Suprapubic skin (tissue), 4 donors: ENCODE data around the gene TAPT1. TPM values are rescaled to one million over a fixed set of nuclear protein-coding genes. Genes with fewer than 3 reads are reported as not detected.

ENCODE experiments used
- DNase-seq, 2 donors: peaks; one replicate each; pipeline ENCODE4 v3.0.0-alpha.2; 2019; ENCODE audit warnings: low spot score in 2 of 2
- H3K27ac ChIP-seq: fragments of 200-600 bp; sonication (generic); one replicate; pipeline ENCODE4 v1.5.1; 2019
- H3K27me3 ChIP-seq: fragments of 200-600 bp; sonication (generic); one replicate; pipeline ENCODE4 v1.5.1; 2019
- H3K36me3 ChIP-seq: fragments of 200-600 bp; sonication (generic); one replicate; pipeline ENCODE4 v1.5.1; 2019
- H3K4me1 ChIP-seq: fragments of 200-600 bp; sonication (generic); one replicate; pipeline ENCODE4 v1.5.1; 2019
- H3K4me3 ChIP-seq: fragments of 200-600 bp; sonication (generic); one replicate; pipeline ENCODE4 v1.5.1; 2019; ENCODE audit warnings: mild to moderate bottlenecking
- H3K9me3 ChIP-seq: fragments of 200-600 bp; sonication (generic); one replicate; pipeline ENCODE4 v1.5.1; 2019
- EP300 ChIP-seq: sonication (generic); formaldehyde crosslinking; IDR thresholded peaks from one replicate; pipeline ENCODE4 v1.6.1; 2017; ENCODE audit warnings: antibody characterized with exemption
- POLR2A ChIP-seq, 2 donors: fragments of 450-650 bp; IDR thresholded peaks; one replicate each; pipeline ENCODE4 v1.6.1; 2017; ENCODE audit warnings: antibody characterized with exemption in 2 of 2, mild to moderate bottlenecking in 2 of 2, moderate library complexity in 2 of 2
- POLR2AphosphoS5 ChIP-seq, 3 donors: sonication (generic); formaldehyde crosslinking; IDR thresholded peaks; one replicate each; pipeline ENCODE4 v1.6.1; 2017; ENCODE audit warnings: antibody characterized with exemption in 3 of 3
- WGBS: methylation state at CpG from one replicate; pipeline ENCODE4 v1.1.5; 2018; 5-methylcytosine and 5-hydroxymethylcytosine counted together
- total RNA-seq, 4 donors: library from RNA; depleted of rRNA; stranded (reverse); fragments of >200 nt; gene quantifications; one replicate each; pipeline ENCODE4 v1.1.0, GENCODE V29; 2016
- TF ChIP-seq, protein P1 (sequence below), 2 donors: fragments of 200-600 bp in 1 of 2; fragments of 450-650 bp in 1 of 2; sonication (generic) in 1 of 2; IDR thresholded peaks; one replicate each; pipeline ENCODE4 v1.5.1; 2016 to 2019; ENCODE audit warnings: antibody characterized with exemption in 2 of 2, mild to moderate bottlenecking in 1 of 2, moderate library complexity in 1 of 2

The TAPT1 gene
- total RNA-seq, 4 donors from 2014 or later, result 15.3 to 57.2 (median 23.7) TPM

DNA sequence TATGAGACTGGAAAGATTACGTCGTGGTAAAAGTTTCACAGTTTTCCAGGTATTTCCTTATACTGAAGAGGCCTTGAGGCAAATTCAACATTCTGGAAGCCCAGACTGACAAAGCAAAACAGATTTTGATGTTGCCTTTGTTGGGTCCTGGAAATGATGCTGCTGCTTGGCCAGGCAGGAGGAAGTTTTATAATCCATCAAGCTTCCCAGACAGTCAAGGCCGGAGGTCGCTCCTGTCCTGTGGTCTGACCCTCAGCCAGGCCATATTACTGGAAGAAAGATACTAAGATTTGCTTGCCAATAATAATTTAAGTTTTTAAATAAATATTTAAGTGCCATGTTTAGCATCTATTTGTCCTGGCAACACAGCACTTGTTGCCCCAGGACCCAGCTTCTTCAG lies 63.4 kb downstream of the TAPT1 start:
- Histone ChIP-seq H3K4me1 (no peaks in the 10 kb centered on the region), H3K27me3 (no peaks in the 10 kb centered on the region), H3K4me3 (no peak overlapping the region), H3K27ac (no peak overlapping the region), H3K9me3 (no peaks in the 10 kb centered on the region), H3K36me3 (peaks cover 63% of the 10 kb centered on the region)
- TF ChIP-seq, protein P1, sequence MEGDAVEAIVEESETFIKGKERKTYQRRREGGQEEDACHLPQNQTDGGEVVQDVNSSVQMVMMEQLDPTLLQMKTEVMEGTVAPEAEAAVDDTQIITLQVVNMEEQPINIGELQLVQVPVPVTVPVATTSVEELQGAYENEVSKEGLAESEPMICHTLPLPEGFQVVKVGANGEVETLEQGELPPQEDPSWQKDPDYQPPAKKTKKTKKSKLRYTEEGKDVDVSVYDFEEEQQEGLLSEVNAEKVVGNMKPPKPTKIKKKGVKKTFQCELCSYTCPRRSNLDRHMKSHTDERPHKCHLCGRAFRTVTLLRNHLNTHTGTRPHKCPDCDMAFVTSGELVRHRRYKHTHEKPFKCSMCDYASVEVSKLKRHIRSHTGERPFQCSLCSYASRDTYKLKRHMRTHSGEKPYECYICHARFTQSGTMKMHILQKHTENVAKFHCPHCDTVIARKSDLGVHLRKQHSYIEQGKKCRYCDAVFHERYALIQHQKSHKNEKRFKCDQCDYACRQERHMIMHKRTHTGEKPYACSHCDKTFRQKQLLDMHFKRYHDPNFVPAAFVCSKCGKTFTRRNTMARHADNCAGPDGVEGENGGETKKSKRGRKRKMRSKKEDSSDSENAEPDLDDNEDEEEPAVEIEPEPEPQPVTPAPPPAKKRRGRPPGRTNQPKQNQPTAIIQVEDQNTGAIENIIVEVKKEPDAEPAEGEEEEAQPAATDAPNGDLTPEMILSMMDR (IDR thresholded peaks at IDR 0.05), result no peak
- TF ChIP-seq POLR2AphosphoS5 (IDR thresholded peaks at IDR 0.05), result no peak
- no peak for TF ChIP-seq EP300
- TF ChIP-seq POLR2A (IDR thresholded peaks at IDR 0.05), result no peak
- WGBS, result 89% methylated on average over 4 of the region's 4 CpGs
- no peak for DNase-seq

DNA sequence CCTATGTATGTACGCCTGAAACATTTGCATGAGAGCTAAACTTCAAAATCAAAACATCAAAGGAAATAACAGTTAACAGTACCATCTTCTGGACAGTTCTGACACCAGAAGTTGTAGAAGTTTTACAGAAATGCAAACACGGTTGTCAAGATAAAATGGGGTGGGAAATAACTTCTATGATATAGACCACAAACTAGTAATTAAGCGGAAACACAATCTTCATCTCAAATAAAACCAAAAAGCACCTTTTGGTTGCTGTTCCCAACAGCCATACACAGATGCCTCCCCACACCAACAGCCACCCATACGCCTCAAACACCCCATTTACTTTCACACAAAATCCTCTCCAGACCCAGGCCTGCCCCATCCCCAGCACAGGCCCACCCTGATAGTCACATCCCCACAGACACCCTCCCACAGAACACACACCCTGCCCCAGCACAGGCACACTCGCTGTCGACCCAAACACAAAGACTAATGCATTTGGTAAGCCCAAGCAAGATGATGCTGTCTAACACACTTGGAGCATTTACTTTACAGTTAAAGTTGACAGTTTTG lies 64.3 kb downstream of the TAPT1 start:
- no peak for DNase-seq
- 75% methylated on average over 6 of the region's 6 CpGs for WGBS
- Histone ChIP-seq H3K27me3 (no peaks in the 10 kb centered on the region), H3K4me3 (no peak overlapping the region), H3K9me3 (no peaks in the 10 kb centered on the region), H3K27ac (no peak overlapping the region), H3K4me1 (no peaks in the 10 kb centered on the region), H3K36me3 (peaks cover 56% of the 10 kb centered on the region)
- TF ChIP-seq, protein P1 (IDR thresholded peaks at IDR 0.05), result no peak
- no peak for TF ChIP-seq POLR2A (IDR thresholded peaks at IDR 0.05)
- TF ChIP-seq POLR2AphosphoS5 (IDR thresholded peaks at IDR 0.05), result no peak
- TF ChIP-seq EP300, result no peak

DNA sequence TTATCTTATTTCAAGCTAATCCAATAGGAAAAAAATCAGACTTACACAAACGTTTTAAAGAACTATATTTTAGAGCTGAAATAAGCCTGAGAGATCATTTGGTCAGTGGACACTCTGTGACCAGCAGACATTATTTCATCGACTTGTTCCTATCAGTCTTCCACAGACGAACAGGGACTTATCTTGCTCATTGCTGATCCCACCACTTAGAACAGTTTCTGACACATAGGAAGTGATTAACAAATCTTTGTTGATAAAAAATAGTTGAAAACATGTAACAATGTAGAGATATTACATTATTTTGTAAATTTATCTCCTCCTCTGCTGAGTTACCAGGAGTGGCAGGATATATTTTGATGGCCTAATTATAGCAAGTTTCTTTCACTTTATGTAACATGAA lies 65.8 kb downstream of the TAPT1 start:
- DNase-seq, result no peak
- 89% methylated on average over 3 of the region's 3 CpGs for WGBS
- Histone ChIP-seq H3K4me1 (no peaks in the 10 kb centered on the region), H3K27ac (no peak overlapping the region), H3K27me3 (no peaks in the 10 kb centered on the region), H3K36me3 (peaks cover 43% of the 10 kb centered on the region), H3K9me3 (no peaks in the 10 kb centered on the region), H3K4me3 (no peak overlapping the region)
- TF ChIP-seq POLR2AphosphoS5 (IDR thresholded peaks at IDR 0.05) (no peak), POLR2A (IDR thresholded peaks at IDR 0.05) (no peak), EP300 (no peak)
- TF ChIP-seq, protein P1 (IDR thresholded peaks at IDR 0.05), result no peak

DNA sequence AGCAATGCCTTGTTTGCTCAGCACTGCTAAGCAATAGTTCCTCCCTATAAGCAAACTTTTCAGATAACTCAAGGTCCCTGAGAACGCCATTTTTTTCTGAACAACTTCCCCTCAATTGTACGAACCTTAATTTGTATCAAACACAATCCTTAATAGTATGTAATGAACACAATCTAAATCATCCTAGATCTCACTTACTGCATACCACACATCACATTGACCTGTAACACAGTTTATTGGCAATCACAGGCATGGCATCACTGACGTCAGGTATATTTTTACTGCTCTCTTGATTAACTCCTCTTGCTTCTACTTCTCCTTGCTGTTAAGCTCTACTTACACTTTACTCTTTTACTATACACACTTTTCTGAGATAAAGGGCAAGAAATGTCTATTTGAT lies 67.0 kb downstream of the TAPT1 start:
- Histone ChIP-seq H3K27ac (no peak overlapping the region), H3K9me3 (no peaks in the 10 kb centered on the region), H3K36me3 (peaks cover 32% of the 10 kb centered on the region), H3K4me1 (no peaks in the 10 kb centered on the region), H3K27me3 (no peaks in the 10 kb centered on the region), H3K4me3 (no peak overlapping the region)
- WGBS, result 95% methylated on average over 3 of the region's 3 CpGs
- no peak for DNase-seq
- no peak for TF ChIP-seq POLR2AphosphoS5 (IDR thresholded peaks at IDR 0.05)
- TF ChIP-seq POLR2A (IDR thresholded peaks at IDR 0.05), result no peak
- no peak for TF ChIP-seq EP300
- TF ChIP-seq, protein P1 (IDR thresholded peaks at IDR 0.05), result no peak

DNA sequence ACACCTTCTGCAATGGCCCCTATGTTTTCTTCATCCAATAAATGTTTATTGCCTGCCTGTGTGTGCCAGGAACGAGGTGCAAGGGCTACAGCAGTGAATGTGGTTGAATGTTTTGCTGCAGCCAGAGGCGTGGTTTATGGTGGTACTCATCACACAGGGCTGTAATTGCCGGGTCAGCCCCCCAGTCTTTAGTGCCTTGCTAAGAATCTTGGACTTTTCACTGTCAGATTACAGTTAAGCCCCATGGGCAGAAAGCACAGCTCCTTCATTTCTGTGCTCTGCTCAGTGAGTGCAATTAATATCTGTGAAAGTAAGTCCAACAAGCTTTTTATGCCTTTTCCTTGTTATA lies 67.8 kb downstream of the TAPT1 start:
- no peak for DNase-seq
- Histone ChIP-seq H3K36me3 (peaks cover 25% of the 10 kb centered on the region), H3K9me3 (no peaks in the 10 kb centered on the region), H3K4me3 (no peak overlapping the region), H3K27ac (no peak overlapping the region), H3K27me3 (no peaks in the 10 kb centered on the region), H3K4me1 (no peaks in the 10 kb centered on the region)
- TF ChIP-seq POLR2A (IDR thresholded peaks at IDR 0.05) (no peak), EP300 (no peak), POLR2AphosphoS5 (IDR thresholded peaks at IDR 0.05) (no peak)
- TF ChIP-seq, protein P1 (IDR thresholded peaks at IDR 0.05), result no peak
- 56% methylated on average over 3 of the region's 3 CpGs for WGBS
